ENCODE results near the gene MRPL58. TPM values are rescaled to one million over a fixed set of nuclear protein-coding genes. Genes with fewer than 3 reads are reported as not detected.

The MRPL58 gene
- total RNA-seq, 1 experiment from 2014 or later: 41.0 TPM

GRCh38 chr17:75019146-75019545 lies 6.7 kb downstream of the MRPL58 start:
- Histone ChIP-seq H3K79me1 (ENCODE audit: insufficient read depth, low read depth, low read length, poor library complexity, severe bottlenecking) (no peaks in the 10 kb centered on the region), H3K56ac (ENCODE audit: insufficient read length, low read depth, low read length) (no peak overlapping the region), H2BK15ac (ENCODE audit: low read depth, low read length) (no peak overlapping the region), H3K79me2 (ENCODE audit: insufficient read depth, low read length) (no peaks in the 10 kb centered on the region), H3K27ac (ENCODE audit: insufficient read length, low read depth, low read length) (no peak overlapping the region), H2BK20ac (ENCODE audit: low read depth, low read length, poor library complexity, severe bottlenecking) (no peak overlapping the region), H3K23me2 (ENCODE audit: insufficient read length, low read depth, low read length, poor library complexity, severe bottlenecking) (no peaks in the 10 kb centered on the region), H2BK5ac (ENCODE audit: insufficient read length, low read length) (no peak overlapping the region), H2AFZ (ENCODE audit: low read length) (no peak overlapping the region), H3K27me3 (ENCODE audit: insufficient read depth, low read length) (no peaks in the 10 kb centered on the region), H3T11ph (ENCODE audit: low read length) (no peak overlapping the region), H3K18ac (ENCODE audit: insufficient read length, low read depth, low read length) (no peak overlapping the region), H3K9me3 (ENCODE audit: control insufficient read depth, low read depth, low read length) (no peaks in the 10 kb centered on the region), H2BK12ac (ENCODE audit: insufficient read length, low read depth, low read length) (no peak overlapping the region), H3K9ac (ENCODE audit: extremely low read depth, insufficient read length, low read length) (no peak overlapping the region), H3K14ac (ENCODE audit: insufficient read depth, low read length) (no peak overlapping the region), H4K5ac (ENCODE audit: insufficient read length, low read depth, low read length) (no peak overlapping the region), H3K23ac (ENCODE audit: insufficient read length, low read depth, low read length) (no peak overlapping the region), H3K4me1 (ENCODE audit: insufficient read depth, low read length) (no peaks in the 10 kb centered on the region), H2BK120ac (ENCODE audit: low read depth, low read length, poor library complexity, severe bottlenecking) (no peak overlapping the region), H3K4me2 (ENCODE audit: insufficient read depth, insufficient read length, low read length) (no peak overlapping the region), H3K4ac (ENCODE audit: low read depth, low read length) (no peak overlapping the region), H4K20me1 (ENCODE audit: control insufficient read depth, insufficient read depth, insufficient read length) (no peaks in the 10 kb centered on the region), H2AK5ac (ENCODE audit: insufficient read length, low read length) (no peak overlapping the region), H4K8ac (replicated peaks; ENCODE audit: insufficient read length, low read depth, low read length) (no peak overlapping the region), H4K91ac (ENCODE audit: insufficient read length, low read depth, low read length) (no peak overlapping the region)
- Mint-ChIP-seq H3K9me3 (no peaks in the 10 kb centered on the region), H3K36me3 (ENCODE audit: insufficient read depth in 1 of 3, low read depth in 3 of 3) (peaks cover 27 to 47% (median 47%) of the 10 kb centered on the region in 3 experiments; a peak in 6 of 7 replicates), H3K4me1 (no peaks in the 10 kb centered on the region), H3K27ac (no peak overlapping the region), H3K4me3 (no peak overlapping the region), H3K27me3 (ENCODE audit: low read depth) (no peaks in the 10 kb centered on the region)
- DNase-seq: no peak
- WGBS (ENCODE audit: extremely low coverage, insufficient read length, low lambda C conversion rate): no CpG with 5 or more reads among the region's 5 CpGs
- no peak for TF ChIP-seq CTCF (conservative IDR thresholded peaks at IDR 0.05)
